ENCODE measurements around the gene RCOR1. TPM values are rescaled to one million over a fixed set of nuclear protein-coding genes. Genes with fewer than 3 reads are reported as not detected.

The RCOR1 gene
- total RNA-seq, 1 donor from 2014 or later = 4.7 TPM

DNA sequence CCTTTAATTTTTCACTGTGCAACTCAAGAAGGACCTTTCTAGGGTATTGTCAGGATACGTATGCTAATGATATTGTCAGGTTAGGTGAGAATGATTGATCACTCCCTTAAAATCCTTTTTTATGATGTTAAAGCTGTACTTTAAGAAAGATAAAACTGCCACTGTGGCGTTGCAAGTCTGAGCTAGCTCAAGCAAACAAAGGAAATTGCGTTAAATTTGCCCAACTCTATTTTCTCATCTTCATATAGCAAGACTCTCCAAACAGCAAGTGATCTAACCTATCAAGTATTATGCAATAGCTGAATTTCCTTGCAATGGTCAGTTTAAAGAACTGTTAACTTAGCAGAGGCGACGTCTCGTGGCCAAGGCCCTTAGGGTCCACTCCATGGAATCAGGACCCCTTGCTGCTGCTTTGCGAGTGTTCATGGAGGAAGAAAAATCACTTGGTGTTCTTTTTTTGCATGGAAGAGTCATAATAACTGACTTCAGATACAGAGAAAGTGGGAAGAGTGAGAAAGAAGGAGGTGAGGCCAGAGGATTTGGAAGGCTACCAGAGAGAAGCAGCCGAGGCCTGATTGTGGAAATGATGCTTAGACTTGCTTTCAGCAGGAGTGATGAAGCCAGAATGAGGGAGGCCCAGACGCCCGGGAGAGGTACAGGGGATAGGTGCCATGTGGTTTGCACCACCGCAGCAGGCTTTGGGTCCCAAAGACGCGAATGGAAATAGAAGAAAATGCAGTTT is 187.3 kb downstream of the RCOR1 start:
- Histone ChIP-seq H3K27ac (no peak overlapping the region), H3K4me1 (peaks cover 0 to 12% of the 10 kb centered on the region in 2 donors), H3K9me3 (no peaks in the 10 kb centered on the region), H3K27me3 (no peaks in the 10 kb centered on the region), H3K4me3 (no peak overlapping the region), H3K36me3 (no peaks in the 10 kb centered on the region)
- DNase-seq (ENCODE audit: low spot score in 2 of 2) = no peak
- intact Hi-C loops (cut with DNase I) = loop anchor here (5.0 kb wide), 1 partner anchor 138 kb away; no protein-coding TSS in a partner anchor
- TF ChIP-seq, protein P1, sequence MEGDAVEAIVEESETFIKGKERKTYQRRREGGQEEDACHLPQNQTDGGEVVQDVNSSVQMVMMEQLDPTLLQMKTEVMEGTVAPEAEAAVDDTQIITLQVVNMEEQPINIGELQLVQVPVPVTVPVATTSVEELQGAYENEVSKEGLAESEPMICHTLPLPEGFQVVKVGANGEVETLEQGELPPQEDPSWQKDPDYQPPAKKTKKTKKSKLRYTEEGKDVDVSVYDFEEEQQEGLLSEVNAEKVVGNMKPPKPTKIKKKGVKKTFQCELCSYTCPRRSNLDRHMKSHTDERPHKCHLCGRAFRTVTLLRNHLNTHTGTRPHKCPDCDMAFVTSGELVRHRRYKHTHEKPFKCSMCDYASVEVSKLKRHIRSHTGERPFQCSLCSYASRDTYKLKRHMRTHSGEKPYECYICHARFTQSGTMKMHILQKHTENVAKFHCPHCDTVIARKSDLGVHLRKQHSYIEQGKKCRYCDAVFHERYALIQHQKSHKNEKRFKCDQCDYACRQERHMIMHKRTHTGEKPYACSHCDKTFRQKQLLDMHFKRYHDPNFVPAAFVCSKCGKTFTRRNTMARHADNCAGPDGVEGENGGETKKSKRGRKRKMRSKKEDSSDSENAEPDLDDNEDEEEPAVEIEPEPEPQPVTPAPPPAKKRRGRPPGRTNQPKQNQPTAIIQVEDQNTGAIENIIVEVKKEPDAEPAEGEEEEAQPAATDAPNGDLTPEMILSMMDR (IDR thresholded peaks at IDR 0.05) = no peak

Other genes starting within 250 kb of the RCOR1 start
- 6.8 TPM for gene CINP, start 229.8 kb upstream of the RCOR1 start, total RNA-seq
- gene TECPR2, start 229.7 kb upstream of the RCOR1 start, total RNA-seq = 27.0 TPM
- 118 TPM for gene ANKRD9, start 82.9 kb upstream of the RCOR1 start, total RNA-seq
- gene TRAF3, start 184.8 kb downstream of the RCOR1 start, total RNA-seq = 12.2 TPM

Data from ascending aorta (tissue), 2 donors.